Measurements from ENCODE around the gene RIMKLB.

GRCh38 chr12:8746046-8746445 is 48.3 kb downstream of the RIMKLB start:
- TF ChIP-seq CTCF (IDR thresholded peaks at IDR 0.05 in 8 of 11, conservative IDR thresholded peaks at IDR 0.05 in 3 of 11), result no peak
- no peak for TF ChIP-seq POLR2AphosphoS5 (IDR thresholded peaks at IDR 0.05)
